ENCODE results near the gene LLGL1.

The LLGL1 gene

GRCh38 chr17:18245038-18245776 is 19.8 kb downstream of the LLGL1 start:
- in situ Hi-C loops (cut with MboI; ENCODE audit: low sequenced_read_pairs): no loop called here
- no peaks in the 10 kb centered on the region for H3K27me3 ChIP-seq (ENCODE audit: low read depth)
- DNase-seq (ENCODE audit: low spot score in 2 of 2): no peak
- H3K4me3 ChIP-seq: no peak overlapping the region
- no peaks in the 10 kb centered on the region for H3K4me1 ChIP-seq
- no peaks in the 10 kb centered on the region for H3K9me3 ChIP-seq
- H3K36me3 ChIP-seq (replicated peaks): peaks cover 70% of the 10 kb centered on the region

GRCh38 chr17:18246109-18246725 is 20.8 kb downstream of the LLGL1 start:
- H3K4me1 ChIP-seq: no peaks in the 10 kb centered on the region
- H3K36me3 ChIP-seq (replicated peaks): peaks cover 77% of the 10 kb centered on the region
- no peaks in the 10 kb centered on the region for H3K27me3 ChIP-seq (ENCODE audit: low read depth)
- DNase-seq (ENCODE audit: low spot score in 2 of 2): no peak
- no peaks in the 10 kb centered on the region for H3K9me3 ChIP-seq
- in situ Hi-C loops (cut with MboI; ENCODE audit: low sequenced_read_pairs): no loop called here
- no peak overlapping the region for H3K4me3 ChIP-seq

- H3K4me1 ChIP-seq: no peaks in the 10 kb centered on the region
- in situ Hi-C loops (cut with MboI; ENCODE audit: low sequenced_read_pairs): no loop called here
- peak; percentile 38 to 86 for DNase-seq (ENCODE audit: low spot score in 2 of 2)
- no peak overlapping the region for H3K4me3 ChIP-seq
- H3K9me3 ChIP-seq: no peaks in the 10 kb centered on the region
- H3K27me3 ChIP-seq (ENCODE audit: low read depth): no peaks in the 10 kb centered on the region
- peaks cover 78% of the 10 kb centered on the region for H3K36me3 ChIP-seq (replicated peaks)
Observed at GRCh38 chr17:18246880-18247612, 21.6 kb downstream of the LLGL1 start.

- Histone ChIP-seq H3K27me3 (ENCODE audit: low read depth) (no peaks in the 10 kb centered on the region), H3K9me3 (no peaks in the 10 kb centered on the region), H3K4me1 (no peaks in the 10 kb centered on the region), H3K4me3 (no peak overlapping the region), H3K36me3 (replicated peaks) (peaks cover 82% of the 10 kb centered on the region)
- in situ Hi-C loops (cut with MboI; ENCODE audit: low sequenced_read_pairs): no loop called here
- DNase-seq (ENCODE audit: low spot score in 2 of 2): no peak
Observed at GRCh38 chr17:18247613-18248001, 22.2 kb downstream of the LLGL1 start.

GRCh38 chr17:18248300-18248731 is 22.9 kb downstream of the LLGL1 start:
- Histone ChIP-seq H3K4me3 (no peak overlapping the region), H3K36me3 (replicated peaks) (peaks cover 82% of the 10 kb centered on the region), H3K27me3 (ENCODE audit: low read depth) (no peaks in the 10 kb centered on the region), H3K9me3 (no peaks in the 10 kb centered on the region), H3K4me1 (no peaks in the 10 kb centered on the region)
- in situ Hi-C loops (cut with MboI; ENCODE audit: low sequenced_read_pairs): no loop called here
- DNase-seq (ENCODE audit: low spot score in 2 of 2): peak; percentile 60 to 85

- H3K27me3 ChIP-seq (ENCODE audit: low read depth): no peaks in the 10 kb centered on the region
- no peaks in the 10 kb centered on the region for H3K9me3 ChIP-seq
- H3K4me1 ChIP-seq: no peaks in the 10 kb centered on the region
- H3K36me3 ChIP-seq (replicated peaks): peaks cover 82% of the 10 kb centered on the region
- in situ Hi-C loops (cut with MboI; ENCODE audit: low sequenced_read_pairs): no loop called here
- H3K4me3 ChIP-seq: no peak overlapping the region
- no peak for DNase-seq (ENCODE audit: low spot score in 2 of 2)
Observed at GRCh38 chr17:18248811-18249210, 23.4 kb downstream of the LLGL1 start.

GRCh38 chr17:18250259-18250658 is 24.8 kb downstream of the LLGL1 start:
- DNase-seq (ENCODE audit: low spot score in 2 of 2): no peak
- in situ Hi-C loops (cut with MboI; ENCODE audit: low sequenced_read_pairs): no loop called here
- H3K27me3 ChIP-seq (ENCODE audit: low read depth): no peaks in the 10 kb centered on the region
- peaks cover 87% of the 10 kb centered on the region for H3K36me3 ChIP-seq (replicated peaks)
- H3K4me3 ChIP-seq: no peak overlapping the region
- H3K9me3 ChIP-seq: no peaks in the 10 kb centered on the region
- H3K4me1 ChIP-seq: no peaks in the 10 kb centered on the region

- H3K36me3 ChIP-seq (replicated peaks): peaks cover 85% of the 10 kb centered on the region
Observed at GRCh38 chr17:18250708-18251107, 25.3 kb downstream of the LLGL1 start.

GRCh38 chr17:18251204-18251603 is 25.8 kb downstream of the LLGL1 start:
- in situ Hi-C loops (cut with MboI; ENCODE audit: low sequenced_read_pairs): no loop called here
- H3K9me3 ChIP-seq: no peaks in the 10 kb centered on the region

More at GRCh38 chr17:18250708-18251107, 25.3 kb downstream of the LLGL1 start:
- no peaks in the 10 kb centered on the region for H3K9me3 ChIP-seq
- H3K4me1 ChIP-seq: no peaks in the 10 kb centered on the region
- no peak overlapping the region for H3K4me3 ChIP-seq
- no peak for DNase-seq (ENCODE audit: low spot score in 2 of 2)
- no peaks in the 10 kb centered on the region for H3K27me3 ChIP-seq (ENCODE audit: low read depth)
- in situ Hi-C loops (cut with MboI; ENCODE audit: low sequenced_read_pairs): no loop called here

GRCh38 chr17:18252160-18252559 is 26.7 kb downstream of the LLGL1 start:
- Histone ChIP-seq H3K36me3 (replicated peaks) (peaks cover 75% of the 10 kb centered on the region), H3K27me3 (ENCODE audit: low read depth) (no peaks in the 10 kb centered on the region), H3K4me3 (no peak overlapping the region), H3K4me1 (peaks cover 2% of the 10 kb centered on the region), H3K9me3 (no peaks in the 10 kb centered on the region)
- DNase-seq (ENCODE audit: low spot score in 2 of 2): no peak
- in situ Hi-C loops (cut with MboI; ENCODE audit: low sequenced_read_pairs): no loop called here

More at GRCh38 chr17:18251204-18251603, 25.8 kb downstream of the LLGL1 start:
- Histone ChIP-seq H3K27me3 (ENCODE audit: low read depth) (no peaks in the 10 kb centered on the region), H3K4me3 (no peak overlapping the region), H3K36me3 (replicated peaks) (peaks cover 81% of the 10 kb centered on the region), H3K4me1 (no peaks in the 10 kb centered on the region)
- DNase-seq (ENCODE audit: low spot score in 2 of 2): no peak

- in situ Hi-C loops (cut with MboI; ENCODE audit: low sequenced_read_pairs): no loop called here
- DNase-seq (ENCODE audit: low spot score in 2 of 2): no peak
- no peak overlapping the region for H3K4me3 ChIP-seq
- no peaks in the 10 kb centered on the region for H3K27me3 ChIP-seq (ENCODE audit: low read depth)
- peaks cover 67% of the 10 kb centered on the region for H3K36me3 ChIP-seq (replicated peaks)
- H3K4me1 ChIP-seq: peaks cover 8% of the 10 kb centered on the region
- H3K9me3 ChIP-seq: no peaks in the 10 kb centered on the region
Observed at GRCh38 chr17:18253187-18253884, 27.9 kb downstream of the LLGL1 start.

- Histone ChIP-seq H3K9me3 (no peaks in the 10 kb centered on the region), H3K4me1 (peaks cover 13% of the 10 kb centered on the region), H3K4me3 (no peak overlapping the region), H3K36me3 (replicated peaks) (peaks cover 60% of the 10 kb centered on the region), H3K27me3 (ENCODE audit: low read depth) (no peaks in the 10 kb centered on the region)
- in situ Hi-C loops (cut with MboI; ENCODE audit: low sequenced_read_pairs): no loop called here
- DNase-seq (ENCODE audit: low spot score in 2 of 2): no peak
Observed at GRCh38 chr17:18253947-18254821, 28.7 kb downstream of the LLGL1 start.
